IPS DF 4.7 (cell line): ENCODE data around the gene TOM1L2.
"Not testable (repeated sequence)": the region's sequence is repeated elsewhere in the genome, so short reads cannot be mapped to it uniquely, and the experiment has no call there.

ENCODE experiments used
- DNase-seq: peaks from one replicate; pipeline ENCODE4 v3.0.0-alpha.2; 2013; ENCODE audit warnings: low spot score; ENCODE audit errors: extremely low read depth

TOM1L2 gene

GRCh38 chr17:17808706-17809432, 163.3 kb downstream of the TOM1L2 start:
- no peak for DNase-seq

- not testable (repeated sequence) for DNase-seq
These were observed 164.0 kb downstream of the TOM1L2 start for GRCh38 chr17:17808200-17808599.

GRCh38 chr17:17807440-17807839, 164.8 kb downstream of the TOM1L2 start:
- DNase-seq: no peak

GRCh38 chr17:17806611-17807274, 165.5 kb downstream of the TOM1L2 start:
- DNase-seq: no peak

GRCh38 chr17:17806035-17806434, 166.2 kb downstream of the TOM1L2 start:
- no peak for DNase-seq

- no peak for DNase-seq
These were observed 166.6 kb downstream of the TOM1L2 start for GRCh38 chr17:17805575-17805974.

- no peak for DNase-seq
These were observed 168.2 kb downstream of the TOM1L2 start for GRCh38 chr17:17804007-17804406.

GRCh38 chr17:17801800-17802481, 170.3 kb downstream of the TOM1L2 start:
- DNase-seq: no peak

- no peak for DNase-seq
These were observed 171.6 kb downstream of the TOM1L2 start for GRCh38 chr17:17800504-17801021.

GRCh38 chr17:17798573-17799255, 173.5 kb downstream of the TOM1L2 start:
- DNase-seq: no peak

- DNase-seq: no peak
These were observed 174.1 kb downstream of the TOM1L2 start for GRCh38 chr17:17798010-17798556.

GRCh38 chr17:17797119-17797809, 174.9 kb downstream of the TOM1L2 start:
- DNase-seq: no peak

- no peak for DNase-seq
These were observed 175.5 kb downstream of the TOM1L2 start for GRCh38 chr17:17796787-17797061.

GRCh38 chr17:17795946-17796786, 176.0 kb downstream of the TOM1L2 start:
- no peak for DNase-seq

- DNase-seq: no peak
These were observed 176.9 kb downstream of the TOM1L2 start for GRCh38 chr17:17795296-17795695.

- DNase-seq: no peak
These were observed 177.8 kb downstream of the TOM1L2 start for GRCh38 chr17:17794382-17794781.
